Tibial artery (tissue), 4 donors: Measurements from ENCODE around the gene GLT1D1.

ENCODE experiments used
- DNase-seq, 2 donors: peaks; one replicate each; pipeline ENCODE4 v3.0.0-alpha.2; 2019
- H3K27ac ChIP-seq, 2 donors: fragments of 200-600 bp; sonication (generic) in 1 of 2; 1 replicate in 1 of 2; 2 replicates in 1 of 2; pipeline ENCODE4 v1.5.1; 2018 to 2019; ENCODE audit warnings: mild to moderate bottlenecking in 1 of 2
- H3K27me3 ChIP-seq, 2 donors: fragments of 200-600 bp; sonication (generic) in 1 of 2; one replicate each; pipeline versions ENCODE4 v1.5.1 to v1.6.0; 2016 to 2019
- H3K36me3 ChIP-seq, 3 donors: fragments of 200-600 bp; sonication (generic) in 2 of 3; one replicate each; pipeline ENCODE4 v1.5.1; 2016 to 2019; ENCODE audit warnings: mild to moderate bottlenecking in 2 of 3
- H3K4me1 ChIP-seq, 4 donors: fragments of 200-600 bp; sonication (generic) in 2 of 4; 1 replicate in 3 of 4; 2 replicates in 1 of 4; pipeline ENCODE4 v1.5.1; 2016 to 2019
- H3K4me3 ChIP-seq, 2 donors: fragments of 200-600 bp; sonication (generic) in 1 of 2; 1 replicate in 1 of 2; 2 replicates in 1 of 2; pipeline ENCODE4 v1.5.1; 2018 to 2019; ENCODE audit warnings: mild to moderate bottlenecking in 2 of 2
- H3K9me3 ChIP-seq, 3 donors: fragments of 200-600 bp; sonication (generic) in 1 of 3; one replicate each; pipeline ENCODE4 v1.5.1; 2016 to 2019
- intact Hi-C: fragments of 100-400 bp; cut with DNase I; formaldehyde crosslinking; loops from one replicate; pipeline ENCODE4 v1.15.0; 2023; ENCODE audit warnings: low total_unique reads
- TF ChIP-seq, protein P1 (sequence below), 2 experiments: fragments of 200-600 bp in 1 of 2; fragments of 450-650 bp in 1 of 2; IDR thresholded peaks; one replicate each; pipeline ENCODE4 v1.5.1; 2017 to 2019; ENCODE audit warnings: antibody characterized with exemption in 2 of 2, mild to moderate bottlenecking in 1 of 2, moderate library complexity in 1 of 2

GLT1D1 gene

DNA sequence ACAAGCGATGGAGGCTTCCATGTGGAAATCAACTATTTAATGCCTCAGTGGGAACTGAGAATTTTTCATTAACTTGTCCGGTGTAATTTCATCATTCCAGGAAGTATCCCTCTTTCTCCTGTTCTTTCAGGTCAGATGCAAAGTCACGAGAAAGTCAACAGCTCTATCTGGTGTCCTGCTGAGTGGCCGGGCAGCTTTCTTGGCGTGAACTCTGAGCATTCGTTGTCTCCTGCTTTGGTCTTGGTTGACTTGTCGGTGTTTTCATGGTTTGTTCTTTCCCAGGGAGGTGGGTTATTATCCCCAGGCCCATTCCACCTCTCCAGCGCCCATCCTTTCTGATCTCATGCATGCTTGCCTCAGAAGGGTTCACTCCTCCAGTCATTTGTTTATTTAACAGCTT, 149.1 kb downstream of the GLT1D1 start:
- no peak overlapping the region for H3K4me3 ChIP-seq
- intact Hi-C loops: no loop called here
- H3K4me1 ChIP-seq: no peaks in the 10 kb centered on the region
- H3K36me3 ChIP-seq: no peaks in the 10 kb centered on the region
- DNase-seq: no peak
- TF ChIP-seq, protein P1, sequence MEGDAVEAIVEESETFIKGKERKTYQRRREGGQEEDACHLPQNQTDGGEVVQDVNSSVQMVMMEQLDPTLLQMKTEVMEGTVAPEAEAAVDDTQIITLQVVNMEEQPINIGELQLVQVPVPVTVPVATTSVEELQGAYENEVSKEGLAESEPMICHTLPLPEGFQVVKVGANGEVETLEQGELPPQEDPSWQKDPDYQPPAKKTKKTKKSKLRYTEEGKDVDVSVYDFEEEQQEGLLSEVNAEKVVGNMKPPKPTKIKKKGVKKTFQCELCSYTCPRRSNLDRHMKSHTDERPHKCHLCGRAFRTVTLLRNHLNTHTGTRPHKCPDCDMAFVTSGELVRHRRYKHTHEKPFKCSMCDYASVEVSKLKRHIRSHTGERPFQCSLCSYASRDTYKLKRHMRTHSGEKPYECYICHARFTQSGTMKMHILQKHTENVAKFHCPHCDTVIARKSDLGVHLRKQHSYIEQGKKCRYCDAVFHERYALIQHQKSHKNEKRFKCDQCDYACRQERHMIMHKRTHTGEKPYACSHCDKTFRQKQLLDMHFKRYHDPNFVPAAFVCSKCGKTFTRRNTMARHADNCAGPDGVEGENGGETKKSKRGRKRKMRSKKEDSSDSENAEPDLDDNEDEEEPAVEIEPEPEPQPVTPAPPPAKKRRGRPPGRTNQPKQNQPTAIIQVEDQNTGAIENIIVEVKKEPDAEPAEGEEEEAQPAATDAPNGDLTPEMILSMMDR (IDR thresholded peaks at IDR 0.05): no peak
- H3K9me3 ChIP-seq: no peaks in the 10 kb centered on the region
- no peaks in the 10 kb centered on the region for H3K27me3 ChIP-seq
- no peak overlapping the region for H3K27ac ChIP-seq

DNA sequence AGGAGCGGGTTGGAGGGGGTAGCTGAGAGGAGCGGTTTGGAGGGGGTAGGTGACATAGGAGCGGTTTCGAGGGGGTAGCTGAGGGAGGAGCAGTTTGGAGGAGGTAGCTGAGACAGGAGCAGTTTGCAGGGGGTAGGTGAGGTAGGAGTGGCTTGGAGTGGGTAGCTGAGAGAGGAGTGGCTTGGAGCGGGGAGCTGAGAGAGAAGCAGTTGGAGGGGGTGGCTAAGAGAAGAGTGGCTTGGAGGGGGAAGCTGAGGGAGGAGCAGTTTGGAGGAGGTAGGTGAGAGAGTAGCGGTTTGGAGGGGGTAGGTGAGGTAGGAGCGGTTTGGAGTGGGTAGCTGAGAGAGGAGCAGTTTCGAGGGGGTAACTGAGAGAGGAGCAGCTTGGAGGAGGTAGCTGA, 152.1 kb downstream of the GLT1D1 start:
- Histone ChIP-seq H3K4me3 (no peak overlapping the region), H3K27ac (no peak overlapping the region), H3K9me3 (no peaks in the 10 kb centered on the region), H3K36me3 (no peaks in the 10 kb centered on the region), H3K4me1 (no peaks in the 10 kb centered on the region), H3K27me3 (no peaks in the 10 kb centered on the region)
- TF ChIP-seq, protein P1 (IDR thresholded peaks at IDR 0.05): no peak
- intact Hi-C loops: no loop called here
- no peak for DNase-seq

DNA sequence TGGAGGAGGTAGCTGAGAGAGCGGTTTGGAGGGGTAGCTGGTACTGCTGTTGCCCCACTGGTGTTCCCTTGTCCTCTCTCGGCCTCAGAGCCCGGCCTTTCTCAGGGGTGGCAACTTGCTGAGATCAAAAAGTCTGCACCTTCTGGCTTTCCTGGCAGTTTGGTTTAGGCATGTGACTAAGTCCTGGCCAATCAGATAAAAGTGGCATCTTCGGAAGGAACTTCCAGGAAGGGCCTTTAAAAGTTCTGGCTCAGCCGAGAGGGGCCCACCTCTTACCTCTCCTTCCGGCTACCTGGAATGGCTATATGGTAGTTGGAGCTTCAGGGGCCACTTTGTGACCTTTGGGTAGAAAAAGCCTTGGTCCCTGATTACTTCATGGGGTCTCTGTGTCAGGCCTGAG, 152.6 kb downstream of the GLT1D1 start:
- Histone ChIP-seq H3K36me3 (no peaks in the 10 kb centered on the region), H3K27me3 (no peaks in the 10 kb centered on the region), H3K9me3 (no peaks in the 10 kb centered on the region), H3K4me1 (no peaks in the 10 kb centered on the region), H3K27ac (no peak overlapping the region), H3K4me3 (no peak overlapping the region)
- TF ChIP-seq, protein P1 (IDR thresholded peaks at IDR 0.05): no peak
- no peak for DNase-seq
- intact Hi-C loops: no loop called here

DNA sequence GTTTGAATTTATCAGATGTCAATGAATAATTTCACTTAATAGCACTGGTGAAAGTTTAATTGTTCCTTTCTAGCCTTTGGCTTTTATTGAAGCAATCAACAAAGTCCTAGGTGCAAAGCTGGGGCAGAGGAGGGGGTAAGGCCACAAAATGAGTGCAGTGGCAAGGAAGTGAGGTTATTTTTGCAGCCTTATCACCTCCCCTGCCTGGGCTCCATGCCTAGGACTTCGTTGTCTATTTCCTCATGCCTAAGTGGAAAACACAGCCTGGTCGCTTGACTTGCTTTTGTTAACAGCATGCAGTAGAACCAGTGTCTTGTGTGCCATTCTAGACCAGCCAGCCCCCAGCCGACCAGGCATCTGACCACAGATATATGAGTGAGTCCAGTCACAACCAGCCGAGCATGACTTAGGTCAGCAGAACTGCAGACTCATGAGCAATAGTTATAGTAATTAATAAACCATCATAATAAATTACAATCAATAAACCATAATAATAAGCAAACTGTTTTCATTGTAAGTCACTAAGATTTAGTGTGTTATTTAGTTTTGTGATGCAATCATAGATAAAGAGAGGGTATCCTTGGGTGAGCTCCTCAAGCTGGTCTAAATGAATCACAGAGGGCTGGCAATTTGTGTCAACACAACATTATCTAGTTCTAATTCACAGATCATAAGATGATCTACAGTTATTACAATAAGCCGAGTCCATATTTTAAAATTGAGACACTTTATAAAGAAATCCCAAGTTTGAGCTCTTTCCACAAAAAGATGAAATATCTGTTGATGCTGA, 156.8 kb downstream of the GLT1D1 start:
- intact Hi-C loops: no loop called here
- Histone ChIP-seq H3K4me1 (no peaks in the 10 kb centered on the region), H3K27ac (no peak overlapping the region), H3K4me3 (no peak overlapping the region), H3K9me3 (no peaks in the 10 kb centered on the region), H3K36me3 (no peaks in the 10 kb centered on the region), H3K27me3 (no peaks in the 10 kb centered on the region)
- TF ChIP-seq, protein P1 (IDR thresholded peaks at IDR 0.05): no peak
- no peak for DNase-seq

DNA sequence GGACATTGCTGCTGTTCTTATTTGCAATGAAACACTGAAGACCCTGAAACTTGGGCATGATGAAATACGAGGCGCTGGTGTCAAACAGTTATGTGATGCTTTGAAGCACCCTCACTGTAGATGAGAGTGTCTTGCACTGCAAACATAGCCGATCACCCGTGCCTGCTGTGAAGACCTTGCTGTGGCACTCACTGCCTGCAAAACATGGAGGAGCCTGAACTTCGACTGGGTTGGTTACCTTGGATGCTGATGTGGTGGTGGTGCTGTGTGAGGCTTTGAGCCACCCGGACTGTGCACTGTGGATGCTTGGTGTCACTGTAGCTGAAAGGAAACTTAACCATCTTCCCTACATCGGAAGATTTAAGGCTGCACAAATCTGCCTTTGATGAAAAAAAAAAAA, 162.9 kb downstream of the GLT1D1 start:
- Histone ChIP-seq H3K4me3 (no peak overlapping the region), H3K27me3 (no peaks in the 10 kb centered on the region), H3K27ac (no peak overlapping the region), H3K9me3 (peaks cover 0 to 26% (median 0%) of the 10 kb centered on the region in 3 donors), H3K4me1 (no peaks in the 10 kb centered on the region), H3K36me3 (no peaks in the 10 kb centered on the region)
- DNase-seq: no peak
- intact Hi-C loops: no loop called here
- TF ChIP-seq, protein P1 (IDR thresholded peaks at IDR 0.05): no peak
